Smooth muscle cell (in vitro differentiated cells): ENCODE measurements around the gene NEURL4. TPM values are rescaled to one million over a fixed set of nuclear protein-coding genes. Genes with fewer than 3 reads are reported as not detected.

Experiments used
- DNase-seq: peaks from one replicate; lab custom pipeline; 2025; ENCODE audit not compliant: unreplicated experiment; lab: John Stamatoyannopoulos, UW
- H2AFZ ChIP-seq: fragments of 200-600 bp; sonication (generic); 2 replicates; pipeline ENCODE4 v1.6.0; 2016; ENCODE audit warnings: antibody characterized with exemption, low read depth, mild to moderate bottlenecking
- H3F3A ChIP-seq: fragments of 200-600 bp; sonication (generic); 2 replicates; pipeline ENCODE4 v1.6.0; 2017; ENCODE audit warnings: antibody characterized with exemption, low read depth
- H3K27ac ChIP-seq: fragments of 200-600 bp; sonication (generic); 2 replicates; pipeline ENCODE4 v1.5.1; 2016; ENCODE audit warnings: low read depth, mild to moderate bottlenecking
- H3K27me3 ChIP-seq: fragments of 200-600 bp; sonication (generic); 2 replicates; pipeline ENCODE4 v1.6.1; 2016; ENCODE audit warnings: low read depth, mild to moderate bottlenecking
- H3K36me3 ChIP-seq: fragments of 200-600 bp; sonication (generic); 2 replicates; pipeline ENCODE4 v1.5.1; 2016; ENCODE audit warnings: low read depth
- H3K4me1 ChIP-seq: fragments of 200-600 bp; sonication (generic); 2 replicates; pipeline ENCODE4 v1.5.1; 2016; ENCODE audit warnings: low read depth
- H3K4me2 ChIP-seq: fragments of 200-600 bp; sonication (generic); 2 replicates; pipeline ENCODE4 v1.6.0; 2016; ENCODE audit warnings: mild to moderate bottlenecking
- H3K4me3 ChIP-seq: fragments of 200-600 bp; sonication (generic); 2 replicates; pipeline ENCODE4 v1.5.1; 2016; ENCODE audit warnings: mild to moderate bottlenecking
- H3K79me2 ChIP-seq: fragments of 200-600 bp; sonication (generic); 2 replicates; pipeline ENCODE4 v1.6.0; 2016; ENCODE audit warnings: low read depth, mild to moderate bottlenecking
- H3K9ac ChIP-seq: fragments of 200-600 bp; sonication (generic); 2 replicates; pipeline ENCODE4 v1.6.0; 2016; ENCODE audit warnings: low read depth
- H3K9me3 ChIP-seq: fragments of 200-600 bp; sonication (generic); replicated peaks from 2 replicates; pipeline ENCODE4 v1.5.1; 2016; ENCODE audit warnings: low read depth
- H4K20me1 ChIP-seq: fragments of 200-600 bp; sonication (generic); 2 replicates; pipeline ENCODE4 v1.6.0; 2016; ENCODE audit warnings: low read depth
- CTCF ChIP-seq: fragments of 200-600 bp; sonication (generic); IDR thresholded peaks from 2 replicates; pipeline ENCODE4 v1.5.1; 2017; ENCODE audit warnings: borderline replicate concordance, mild to moderate bottlenecking, antibody characterized with exemption; ENCODE audit not compliant: insufficient read depth, poor library complexity, severe bottlenecking
- WGBS: methylation state at CpG from one replicate; pipeline ENCODE4 v1.1.7; 2016; ENCODE audit warnings: low lambda C conversion rate; 5-methylcytosine and 5-hydroxymethylcytosine counted together
- polyA plus RNA-seq: library from polyadenylated mRNA; unstranded; fragments of >200 nt; fragmentation: Nextera tagmentation; extraction: Ambion mirVana; gene quantifications from 2 replicates; pipeline ENCODE4 v1.2.1, GENCODE V29; 2016
- total RNA-seq: library from RNA; depleted of rRNA; stranded (reverse); fragments of >200 nt; gene quantifications from 2 replicates; pipeline ENCODE4 v1.2.3, GENCODE V29; 2014

Gene NEURL4
- total and polyA plus RNA-seq, 2 experiments from 2014 or later: 5.1 to 8.6 TPM

DNA sequence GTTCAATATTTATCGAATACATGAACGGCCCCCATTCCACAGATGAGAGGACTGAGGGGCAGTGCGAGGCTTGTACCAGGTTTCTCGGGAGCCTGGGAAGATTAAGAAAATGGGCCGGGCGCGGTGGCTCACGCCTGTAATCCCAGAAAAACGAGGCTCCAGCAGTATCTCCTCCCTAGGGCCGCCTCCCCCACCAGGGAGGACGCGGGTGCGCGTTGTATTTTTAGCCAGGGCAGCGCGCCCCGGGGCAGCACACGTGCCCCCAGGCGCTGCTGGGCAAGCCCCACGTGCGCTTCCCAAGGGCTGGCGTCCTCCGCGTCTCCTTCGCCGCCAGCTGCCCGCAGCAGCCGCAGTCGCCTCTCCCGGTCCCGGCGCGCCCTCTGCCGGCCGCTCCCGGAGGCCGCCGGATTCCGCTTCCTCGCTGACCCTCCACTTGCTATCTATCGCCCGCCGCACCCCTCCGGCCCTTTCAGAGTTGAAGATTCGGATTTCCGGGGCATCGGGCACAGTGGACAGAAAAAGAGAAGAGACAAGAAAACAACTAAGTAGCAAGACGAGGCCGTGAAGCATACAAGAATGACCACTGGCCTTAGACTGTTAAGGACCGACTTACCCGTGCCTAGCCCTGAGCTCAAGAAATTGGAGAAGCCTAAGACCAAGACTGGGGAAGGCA, 32.8 kb downstream of the NEURL4 start:
- no peaks in the 10 kb centered on the region for H4K20me1 ChIP-seq
- H3K79me2 ChIP-seq: no peaks in the 10 kb centered on the region
- no peaks in the 10 kb centered on the region for H3K4me1 ChIP-seq
- no peak overlapping the region for H3K4me3 ChIP-seq
- DNase-seq: peak; percentile 52
- peak overlapping the region; percentile 79 for H3K4me2 ChIP-seq
- H3K27me3 ChIP-seq: peaks cover 41% of the 10 kb centered on the region
- H2AFZ ChIP-seq: peak overlapping the region; percentile 50
- H3K9me3 ChIP-seq: no peaks in the 10 kb centered on the region
- H3K27ac ChIP-seq: no peak overlapping the region
- H3K9ac ChIP-seq: no peak overlapping the region
- 8% methylated on average over 49 of the region's 51 CpGs for WGBS
- peak; percentile 97 for TF ChIP-seq CTCF
- no peaks in the 10 kb centered on the region for H3K36me3 ChIP-seq
- peaks cover 8% of the 10 kb centered on the region for H3F3A ChIP-seq

DNA sequence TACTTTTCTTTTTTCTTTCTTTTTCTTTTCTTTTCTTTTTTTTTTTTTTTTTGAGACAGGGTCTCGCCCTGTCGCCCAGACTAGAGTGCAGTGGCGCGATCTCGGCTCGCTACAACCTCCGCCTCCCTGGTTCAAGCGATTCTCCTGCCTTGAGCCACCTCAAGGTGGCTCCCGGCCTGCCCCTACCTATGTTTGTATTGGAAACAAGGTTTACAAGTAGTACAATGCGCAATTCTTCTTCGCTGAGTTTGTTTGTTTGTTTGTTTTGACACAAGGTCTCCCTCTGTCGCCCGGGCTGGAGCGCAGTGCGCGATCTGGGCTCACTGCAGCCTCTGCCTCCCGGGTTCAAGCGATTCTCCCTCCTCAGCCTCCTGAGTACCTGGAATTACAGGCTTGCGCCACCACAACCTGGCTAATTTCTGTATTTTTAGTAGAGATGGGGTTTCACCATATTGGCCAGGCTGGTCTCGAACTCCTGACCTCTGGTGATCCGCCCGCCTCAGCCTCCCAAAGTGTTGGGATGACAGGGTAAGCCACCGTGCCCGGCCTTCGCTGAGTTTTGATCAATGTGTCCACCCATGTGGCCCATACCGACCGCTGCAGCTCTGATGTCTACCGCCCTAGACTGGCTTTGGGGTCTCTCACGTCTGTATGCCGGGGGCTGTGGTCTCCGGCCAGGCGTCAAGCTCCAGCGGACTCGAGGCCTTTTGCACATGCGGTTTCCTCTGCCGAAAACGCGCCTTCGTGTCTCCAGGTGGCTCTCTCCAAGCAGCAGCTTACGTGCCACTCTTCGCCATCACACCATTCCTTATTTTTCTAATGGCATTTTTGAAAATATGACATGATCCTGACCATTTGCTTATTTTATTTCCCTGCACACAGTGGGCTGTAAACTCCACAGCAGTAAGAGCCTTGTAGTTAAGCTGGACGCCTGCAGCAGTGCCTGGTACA, 33.6 kb downstream of the NEURL4 start:
- H3K4me1 ChIP-seq: no peaks in the 10 kb centered on the region
- no peaks in the 10 kb centered on the region for H3K9me3 ChIP-seq
- H3K79me2 ChIP-seq: no peaks in the 10 kb centered on the region
- peaks cover 49% of the 10 kb centered on the region for H3K27me3 ChIP-seq
- no peak for DNase-seq
- H3K4me3 ChIP-seq: no peak overlapping the region
- peak overlapping the region; percentile 50 for H2AFZ ChIP-seq
- peaks cover 8% of the 10 kb centered on the region for H3F3A ChIP-seq
- 71% methylated on average over 42 of the region's 42 CpGs for WGBS
- no peaks in the 10 kb centered on the region for H3K36me3 ChIP-seq
- TF ChIP-seq CTCF: no peak
- H4K20me1 ChIP-seq: no peaks in the 10 kb centered on the region
- no peak overlapping the region for H3K9ac ChIP-seq
- H3K4me2 ChIP-seq: peak overlapping the region; percentile 85
- no peak overlapping the region for H3K27ac ChIP-seq

DNA sequence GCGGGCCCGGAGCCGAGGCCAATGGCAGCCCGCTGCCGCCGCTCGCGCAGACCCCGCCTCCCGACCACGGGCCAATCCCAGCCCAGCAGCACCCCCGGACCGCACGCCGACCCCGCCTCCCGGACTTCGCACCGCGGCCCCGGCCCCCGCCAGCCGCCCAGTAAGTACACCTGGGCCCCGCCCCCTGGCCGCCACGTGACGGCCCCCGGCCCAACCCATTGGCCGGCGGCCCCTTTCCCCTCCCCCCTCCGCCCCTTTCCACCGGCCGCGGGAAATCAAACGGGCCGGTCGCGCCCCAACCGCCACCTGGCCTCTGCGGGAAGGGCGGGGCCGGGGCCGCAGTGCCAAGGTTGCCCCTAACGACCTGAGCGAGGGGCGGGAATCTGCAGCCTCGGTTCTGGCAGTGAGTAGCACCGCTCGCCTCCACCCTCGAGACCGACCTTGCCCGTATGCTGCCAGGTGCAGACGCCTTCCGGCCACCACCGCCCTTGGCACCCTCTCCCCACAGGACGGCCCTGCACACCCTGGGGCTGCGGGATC, 34.5 kb downstream of the NEURL4 start, which contains the start of gene YBX2:
TSS of gene YBX2 (minus strand) at position 26 of the 540 bp plus-strand sequence. CDS start 139 bp downstream, outside the sequence.
- Histone ChIP-seq H2AFZ (no peak within 1 kb of the TSS), H3K4me3 (peak within 1 kb of the TSS; percentile 35), H3K27me3 (peaks cover 50% of the 10 kb centered on the region), H3K4me2 (peak within 1 kb of the TSS; percentile 85), H3K4me1 (no peaks in the 10 kb centered on the region), H3K27ac (no peak within 1 kb of the TSS), H3K79me2 (no peaks in the 10 kb centered on the region), H3K36me3 (no peaks in the 10 kb centered on the region), H3F3A (peaks cover 8% of the 10 kb centered on the region), H3K9me3 (no peaks in the 10 kb centered on the region), H4K20me1 (no peaks in the 10 kb centered on the region), H3K9ac (no peak within 1 kb of the TSS)
- WGBS: 5% methylated on average over 15 of the region's 57 CpGs
- no peak for DNase-seq
- no peak for TF ChIP-seq CTCF
